H1 (cell line): Measurements from ENCODE around the gene PFKP. TPM values are rescaled to one million over a fixed set of nuclear protein-coding genes. Genes with fewer than 3 reads are reported as not detected.
A peak's percentile ranks its signal among the peaks of the same experiment; 100 is the strongest.

Experiments
- ATF3 ChIP-seq: IDR thresholded peaks from 2 replicates; pipeline ENCODE4 v1.6.1; 2011; ENCODE audit warnings: low read depth, mild to moderate bottlenecking, low read length; ENCODE audit not compliant: insufficient read depth
- BCL11A ChIP-seq, 2 experiments: IDR thresholded peaks; one replicate each; pipeline ENCODE4 v1.6.1; 2011; ENCODE audit warnings: low read depth in 2 of 2, low read length in 2 of 2, mild to moderate bottlenecking in 2 of 2
- BRCA1 ChIP-seq: IDR thresholded peaks from 2 replicates; pipeline ENCODE4 v1.6.1; 2012; ENCODE audit warnings: low read depth, low read length, improper control_type of control experiment
- CBX5 ChIP-seq: fragments of 300-800, 300-1000 bp; sonication (generic); IDR thresholded peaks from 2 replicates; pipeline ENCODE4 v1.7.1; 2016; ENCODE audit warnings: antibody characterized with exemption, low read length, low read depth
- CHD1 ChIP-seq: IDR thresholded peaks from 2 replicates; pipeline ENCODE4 v1.6.1; 2012; ENCODE audit warnings: low read depth, low read length, improper control_type of control experiment
- FOSL1 ChIP-seq: IDR thresholded peaks from 2 replicates; pipeline ENCODE4 v1.6.1; 2011; ENCODE audit warnings: mild to moderate bottlenecking, low read depth, low read length, moderate library complexity; ENCODE audit not compliant: insufficient read depth
- JUND ChIP-seq: IDR thresholded peaks from 2 replicates; pipeline ENCODE4 v1.6.1; 2011; ENCODE audit warnings: mild to moderate bottlenecking, improper control_type of control experiment, low read length
- KDM4A ChIP-seq: IDR thresholded peaks from one replicate; pipeline ENCODE4 v1.7.1; 2012; ENCODE audit warnings: low read depth, mild to moderate bottlenecking, moderate library complexity, low read length, inconsistent platforms; ENCODE audit not compliant: severe bottlenecking
- NRF1 ChIP-seq: IDR thresholded peaks from 2 replicates; pipeline ENCODE4 v1.6.1; 2011; ENCODE audit warnings: mild to moderate bottlenecking, low read depth, low read length, improper control_type of control experiment
- POLR2AphosphoS5 ChIP-seq: IDR thresholded peaks from 2 replicates; pipeline ENCODE4 v1.6.1; 2011; ENCODE audit warnings: low read depth, low read length
- RAD21 ChIP-seq, 2 experiments: IDR thresholded peaks in 1 of 2; conservative IDR thresholded peaks in 1 of 2; 2 replicates each; pipeline ENCODE4 v1.6.1; 2011; ENCODE audit warnings: low read depth in 2 of 2, low read length in 2 of 2, improper control_type of control experiment in 1 of 2, inconsistent platforms in 1 of 2, mild to moderate bottlenecking in 1 of 2, moderate library complexity in 1 of 2
- RBBP5 ChIP-seq: IDR thresholded peaks from 2 replicates; pipeline ENCODE4 v1.7.1; 2012; ENCODE audit warnings: low read depth, mild to moderate bottlenecking, inconsistent platforms, low read length, moderate library complexity, borderline replicate concordance
- SAP30 ChIP-seq: fragments of 300-600 bp; sonication (generic); IDR thresholded peaks from 2 replicates; pipeline ENCODE4 v1.7.1; 2012; ENCODE audit warnings: low read length, moderate library complexity, mild to moderate bottlenecking, inconsistent platforms; ENCODE audit not compliant: insufficient read depth, insufficient replicate concordance
- SIN3A ChIP-seq, 2 experiments: IDR thresholded peaks in 1 of 2; conservative IDR thresholded peaks in 1 of 2; 2 replicates each; pipeline ENCODE4 v1.6.1; 2011 to 2012; ENCODE audit warnings: low read length in 2 of 2, improper control_type of control experiment in 1 of 2, low read depth in 1 of 2, mild to moderate bottlenecking in 1 of 2
- SIX5 ChIP-seq: IDR thresholded peaks from 2 replicates; pipeline ENCODE4 v1.6.1; 2011; ENCODE audit warnings: mild to moderate bottlenecking, low read depth, low read length
- SP1 ChIP-seq: IDR thresholded peaks from 2 replicates; pipeline ENCODE4 v1.6.1; 2011; ENCODE audit warnings: low read depth, low read length
- SP2 ChIP-seq: IDR thresholded peaks from 2 replicates; pipeline ENCODE4 v1.6.1; 2012; ENCODE audit warnings: mild to moderate bottlenecking, low read length, inconsistent platforms
- SUZ12 ChIP-seq: fragments of 200-600 bp; sonication (generic); IDR thresholded peaks from 2 replicates; pipeline ENCODE4 v1.6.1; 2012; ENCODE audit warnings: mild to moderate bottlenecking, inconsistent platforms, low read length, moderate library complexity, mixed read lengths
- TAF1 ChIP-seq: IDR thresholded peaks from 2 replicates; pipeline ENCODE4 v1.6.1; 2011; ENCODE audit warnings: mild to moderate bottlenecking, low read depth, low read length
- TCF12 ChIP-seq: IDR thresholded peaks from 2 replicates; pipeline ENCODE4 v1.6.1; 2011; ENCODE audit warnings: low read depth, mild to moderate bottlenecking, low read length
- TEAD4 ChIP-seq: IDR thresholded peaks from 2 replicates; pipeline ENCODE4 v1.6.1; 2012; ENCODE audit warnings: low read depth, low read length, inconsistent platforms, mixed read lengths
- YY1 ChIP-seq: IDR thresholded peaks from 2 replicates; pipeline ENCODE4 v1.6.1; 2011; ENCODE audit warnings: low read depth, mild to moderate bottlenecking, low read length
- polyA plus RNA-seq, 7 experiments: library from polyadenylated mRNA; depleted of rRNA in 3 of 7; stranded (reverse) in 5 of 7; unstranded in 2 of 7; fragments of >200 nt in 5 of 7; fragments of 200-250 nt in 2 of 7; gene quantifications; 1 replicate in 5 of 7; 2 replicates in 1 of 7; 4 replicates in 1 of 7; pipeline versions ENCODE4 v1.2.1 to v1.2.3, GENCODE V29; 2011 to 2013; ENCODE audit warnings: missing spikeins in 2 of 7, mixed read lengths in 2 of 7
- total RNA-seq: library from RNA; stranded (reverse); fragmentation: NEBNext Ultra II Directional; extraction: Animal tissue kit (Norgen Biotek cat#: 25700); gene quantifications from 2 replicates; pipeline ENCODE4 v1.2.1, GENCODE V29; 2021

The PFKP gene
- total and polyA plus RNA-seq, 2 of the 8 experiments (the other 6 are each of a cell fraction or from before 2014, with no cell fraction given) = 51.2 to 128 TPM

DNA sequence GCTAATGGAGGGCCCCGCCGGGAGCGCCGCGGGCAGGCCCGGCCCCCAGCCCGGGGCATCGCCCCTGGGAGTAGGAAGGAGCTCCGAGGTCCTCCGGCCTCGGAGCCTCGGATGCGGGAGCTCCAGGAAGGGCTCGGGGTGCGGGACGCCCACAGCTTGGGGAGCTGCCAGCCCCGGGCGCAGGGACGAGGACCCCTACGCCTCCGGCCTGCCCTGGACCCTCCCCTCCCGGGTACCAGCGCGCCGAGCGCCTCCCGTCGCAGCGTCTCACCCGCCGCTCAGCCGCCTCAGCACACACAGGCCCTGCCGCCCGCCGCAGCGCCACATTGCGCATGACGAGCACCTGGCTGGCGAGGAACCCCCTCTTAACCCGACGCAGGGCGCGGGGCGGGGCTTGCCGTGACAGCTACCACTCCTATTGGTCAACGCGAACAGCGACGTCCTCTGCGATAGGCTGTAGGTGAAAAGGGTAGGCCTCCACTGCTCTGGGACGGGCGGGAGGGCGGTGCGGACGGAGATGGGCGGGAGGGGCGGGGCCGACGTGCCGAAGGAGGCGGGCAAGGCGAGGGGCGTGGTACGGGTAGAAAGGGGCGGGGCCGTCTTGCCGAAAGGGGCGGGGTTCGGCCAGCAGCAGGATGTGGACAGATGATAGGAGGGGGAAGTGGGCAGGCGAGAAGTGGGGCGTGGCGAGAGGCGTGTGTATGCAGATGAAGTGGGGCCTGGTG, 105.3 kb downstream of the PFKP start, which contains the start of gene PITRM1 (continued):
- TF ChIP-seq SIX5 = no peak
- TF ChIP-seq TCF12 = no peak
- no peak for TF ChIP-seq RAD21 (IDR thresholded peaks at IDR 0.05 in 1 of 2, conservative IDR thresholded peaks at IDR 0.05 in 1 of 2; ENCODE audit: low read depth in 2 of 2, low read length in 2 of 2)
- TF ChIP-seq CHD1 = no peak
- TF ChIP-seq TEAD4 = no peak
- peak; percentile 44 for TF ChIP-seq NRF1
- peak; percentile 89 for TF ChIP-seq TAF1
- TF ChIP-seq SIN3A (conservative IDR thresholded peaks at IDR 0.05 in 1 of 2, IDR thresholded peaks at IDR 0.05 in 1 of 2; ENCODE audit: low read depth in 1 of 2, low read length in 2 of 2) = peak in 1 of 2 experiments; percentile 31; a peak in 1 of 4 replicates
- no peak for TF ChIP-seq SAP30
- TF ChIP-seq RBBP5 = no peak
- TF ChIP-seq CBX5 = no peak
- peak; percentile 96 for TF ChIP-seq POLR2AphosphoS5
- TF ChIP-seq YY1 = no peak
- no peak for TF ChIP-seq SUZ12
- no peak for TF ChIP-seq FOSL1
- TF ChIP-seq SP1 = no peak
- TF ChIP-seq BCL11A (IDR thresholded peaks at IDR 0.05; ENCODE audit: low read depth in 2 of 2, low read length in 2 of 2) = no peak
- no peak for TF ChIP-seq SP2
- no peak for TF ChIP-seq BRCA1
- TF ChIP-seq JUND = no peak
- peak; percentile 82 for TF ChIP-seq KDM4A
- TF ChIP-seq ATF3 = no peak
